H1 (cell line): ENCODE measurements around the gene ITGB5. TPM values are rescaled to one million over a fixed set of nuclear protein-coding genes. Genes with fewer than 3 reads are reported as not detected.

Experiments used
- CTCF ChIA-PET: fragments of 300-600 bp; sonication (Branson Sonifier 250); formaldehyde crosslinking; loops from one replicate; lab custom pipeline; 2021; ENCODE audit not compliant: partially characterized antibody; lab: Charles Lee
- POLR2A ChIA-PET: fragments of 300-600 bp; sonication (Branson Sonifier 250); formaldehyde crosslinking; loops from one replicate; lab custom pipeline; 2021; ENCODE audit warnings: inconsistent platforms; ENCODE audit not compliant: partially characterized antibody; lab: Charles Lee
- DNase-seq, 2 experiments: peaks; one replicate each; pipeline versions ENCODE4 v3.0.0 to v3.0.0-alpha.2; 2010 to 2022; ENCODE audit warnings: low spot score in 2 of 2, low read depth in 1 of 2, mixed read lengths in 1 of 2
- FAIRE-seq: peaks from 2 replicates; lab custom pipeline; 2011; peaks lifted over from hg19 to GRCh38; lab: Jason Lieb, UNC
- H2AFZ ChIP-seq: 2 replicates; pipeline ENCODE4 v1.8.1; 2012; ENCODE audit warnings: low read length, inconsistent platforms
- H2AK5ac ChIP-seq: 2 replicates; pipeline ENCODE4 v1.6.1; 2013; ENCODE audit warnings: low read depth, low read length
- H2BK120ac ChIP-seq: replicated peaks from 2 replicates; pipeline ENCODE3; 2013; ENCODE audit warnings: low read depth, low read length, inconsistent platforms
- H2BK12ac ChIP-seq: 2 replicates; pipeline ENCODE4 v1.6.1; 2013; ENCODE audit warnings: low read depth, low read length
- H2BK15ac ChIP-seq: 2 replicates; pipeline ENCODE4 v1.6.1; 2013; ENCODE audit warnings: low read length
- H2BK20ac ChIP-seq: 2 replicates; pipeline ENCODE4 v1.6.1; 2013; ENCODE audit warnings: low read length
- H2BK5ac ChIP-seq: 2 replicates; pipeline ENCODE4 v1.6.1; 2013; ENCODE audit warnings: low read depth, low read length
- H3K14ac ChIP-seq: 2 replicates; pipeline ENCODE4 v1.6.1; 2013; ENCODE audit warnings: inconsistent platforms; ENCODE audit not compliant: insufficient read length
- H3K18ac ChIP-seq: 2 replicates; pipeline ENCODE4 v1.6.1; 2013; ENCODE audit warnings: low read length; ENCODE audit errors: extremely low read depth
- H3K23ac ChIP-seq: 2 replicates; pipeline ENCODE4 v1.6.1; 2013; ENCODE audit warnings: inconsistent platforms; ENCODE audit not compliant: insufficient read length
- H3K23me2 ChIP-seq: 2 replicates; pipeline ENCODE4 v1.6.1; 2013; ENCODE audit warnings: low read depth, low read length
- H3K27ac ChIP-seq: 2 replicates; pipeline ENCODE4 v1.6.1; 2011; ENCODE audit warnings: low read depth, low read length, inconsistent platforms
- H3K27me3 ChIP-seq, 4 experiments: replicated peaks in 1 of 4; 1 replicate in 1 of 4; 2 replicates in 3 of 4; pipeline versions ENCODE4 v1.6.1 to v1.8.1; 2011 to 2013; ENCODE audit warnings: low read length in 3 of 4, mild to moderate bottlenecking in 3 of 4, inconsistent platforms in 2 of 4, mixed read lengths in 2 of 4, moderate library complexity in 1 of 4; ENCODE audit not compliant: control insufficient read depth in 3 of 4, insufficient read depth in 3 of 4; ENCODE audit errors: extremely low read depth in 1 of 4
- H3K36me3 ChIP-seq, 4 experiments: 2 replicates each; pipeline versions ENCODE4 v1.6.1 to v1.8.1; 2011 to 2013; ENCODE audit warnings: mild to moderate bottlenecking in 4 of 4, low read length in 3 of 4, moderate library complexity in 2 of 4, control low read depth in 1 of 4, inconsistent platforms in 1 of 4; ENCODE audit not compliant: insufficient read depth in 4 of 4, control insufficient read depth in 2 of 4
- H3K4ac ChIP-seq: replicated peaks from 2 replicates; pipeline ENCODE3; 2013; ENCODE audit warnings: low read length, low read depth, mixed read lengths, inconsistent platforms; ENCODE audit not compliant: insufficient read length
- H3K4me1 ChIP-seq, 4 experiments: replicated peaks in 1 of 4; 1 replicate in 1 of 4; 2 replicates in 3 of 4; pipeline versions ENCODE4 v1.6.1 to v1.8.1; 2011 to 2013; ENCODE audit warnings: low read length in 3 of 4, inconsistent platforms in 2 of 4, mixed read lengths in 1 of 4; ENCODE audit not compliant: insufficient read depth in 4 of 4, control insufficient read depth in 3 of 4
- H3K4me2 ChIP-seq, 2 experiments: 2 replicates each; pipeline versions ENCODE4 v1.6.1 to v1.8.1; 2011 to 2013; ENCODE audit warnings: low read depth in 2 of 2, low read length in 2 of 2, control low read depth in 1 of 2, inconsistent platforms in 1 of 2, mild to moderate bottlenecking in 1 of 2; ENCODE audit not compliant: insufficient read depth in 1 of 2
- H3K4me3 ChIP-seq, 4 experiments: fragments of 200-600, 300-600 bp in 1 of 4; sonication (generic), shearing (Covaris generic), sonication (Bioruptor Twin) in 1 of 4; 2 replicates each; pipeline versions ENCODE4 v1.5.1 to v1.8.1; 2011 to 2016; ENCODE audit warnings: low read length in 4 of 4, low read depth in 3 of 4, control low read depth in 2 of 4, inconsistent platforms in 2 of 4, mild to moderate bottlenecking in 2 of 4, mixed read lengths in 1 of 4, moderate library complexity in 1 of 4; ENCODE audit not compliant: insufficient read depth in 2 of 4; ENCODE audit errors: extremely low read depth in 1 of 4
- H3K56ac ChIP-seq: replicated peaks from 2 replicates; pipeline ENCODE3; 2013; ENCODE audit warnings: low read depth, mild to moderate bottlenecking, mixed read lengths, low read length, inconsistent platforms; ENCODE audit not compliant: insufficient read length
- H3K79me1 ChIP-seq: 2 replicates; pipeline ENCODE4 v1.6.1; 2013; ENCODE audit warnings: low read depth, low read length, control low read depth
- H3K79me2 ChIP-seq, 2 experiments: 2 replicates each; pipeline versions ENCODE4 v1.6.1 to v1.8.1; 2012 to 2013; ENCODE audit warnings: low read length in 2 of 2, mild to moderate bottlenecking in 2 of 2, inconsistent platforms in 1 of 2; ENCODE audit not compliant: insufficient read depth in 2 of 2, control insufficient read depth in 1 of 2
- H3K9ac ChIP-seq, 4 experiments: replicated peaks in 1 of 4; 1 replicate in 1 of 4; 2 replicates in 3 of 4; pipeline versions ENCODE4 v1.6.1 to v1.8.1; 2011 to 2013; ENCODE audit warnings: low read depth in 3 of 4, low read length in 3 of 4, control low read depth in 2 of 4, mild to moderate bottlenecking in 2 of 4, moderate library complexity in 2 of 4, inconsistent platforms in 1 of 4; ENCODE audit errors: extremely low read depth in 1 of 4
- H3K9me3 ChIP-seq, 2 experiments: 2 replicates each; pipeline versions ENCODE4 v1.6.1 to v1.8.1; 2012 to 2013; ENCODE audit warnings: mild to moderate bottlenecking in 2 of 2, moderate library complexity in 2 of 2, control low read depth in 1 of 2, inconsistent platforms in 1 of 2, low read depth in 1 of 2, low read length in 1 of 2, mixed read lengths in 1 of 2; ENCODE audit not compliant: insufficient read depth in 2 of 2
- H4K20me1 ChIP-seq, 2 experiments: replicated peaks in 1 of 2; 2 replicates each; pipeline versions ENCODE3 to v1.8.1; 2011 to 2013; ENCODE audit warnings: inconsistent platforms in 2 of 2, low read length in 2 of 2, mild to moderate bottlenecking in 1 of 2; ENCODE audit not compliant: insufficient read depth in 2 of 2, control insufficient read depth in 1 of 2
- H4K5ac ChIP-seq: 2 replicates; pipeline ENCODE4 v1.6.1; 2013; ENCODE audit warnings: low read length, low read depth, mixed read lengths, inconsistent platforms; ENCODE audit not compliant: insufficient read length
- H4K8ac ChIP-seq: 2 replicates; pipeline ENCODE4 v1.8.0; 2013; ENCODE audit warnings: mild to moderate bottlenecking, moderate library complexity, low read length, inconsistent platforms; ENCODE audit not compliant: insufficient read depth; ENCODE audit errors: extremely low read depth
- H4K91ac ChIP-seq: replicated peaks from 2 replicates; pipeline ENCODE3; 2013; ENCODE audit warnings: low read length, mixed read lengths, inconsistent platforms; ENCODE audit not compliant: insufficient read length
- BCL11A ChIP-seq, 2 experiments: IDR thresholded peaks; one replicate each; pipeline ENCODE4 v1.6.1; 2011; ENCODE audit warnings: low read depth in 2 of 2, low read length in 2 of 2, mild to moderate bottlenecking in 2 of 2
- CHD2 ChIP-seq: IDR thresholded peaks from 2 replicates; pipeline ENCODE4 v1.6.1; 2012; ENCODE audit warnings: low read length, improper control_type of control experiment
- NRF1 ChIP-seq: IDR thresholded peaks from 2 replicates; pipeline ENCODE4 v1.6.1; 2011; ENCODE audit warnings: mild to moderate bottlenecking, low read depth, low read length, improper control_type of control experiment
- WGBS, 2 experiments: shearing (Covaris generic) in 1 of 2; methylation state at CpG; one replicate each; pipeline versions ENCODE4 v1.1.6 to v1.1.7; 2013 to 2015; ENCODE audit warnings: low lambda C conversion rate in 2 of 2, mixed read lengths in 2 of 2, inconsistent platforms in 1 of 2, low coverage in 1 of 2, missing lambda C conversion rate in 1 of 2; ENCODE audit not compliant: insufficient replicate concordance in 2 of 2, insufficient coverage in 1 of 2, insufficient read length in 1 of 2; ENCODE audit errors: extremely low coverage in 1 of 2, missing lambda C conversion rate in 1 of 2; 5-methylcytosine and 5-hydroxymethylcytosine counted together
- polyA plus RNA-seq, 7 experiments: library from polyadenylated mRNA; depleted of rRNA in 3 of 7; stranded (reverse) in 5 of 7; unstranded in 2 of 7; fragments of >200 nt in 5 of 7; fragments of 200-250 nt in 2 of 7; gene quantifications; 1 replicate in 5 of 7; 2 replicates in 1 of 7; 4 replicates in 1 of 7; pipeline versions ENCODE4 v1.2.1 to v1.2.3, GENCODE V29; 2011 to 2013; ENCODE audit warnings: missing spikeins in 2 of 7, mixed read lengths in 2 of 7
- total RNA-seq: library from RNA; stranded (reverse); fragmentation: NEBNext Ultra II Directional; extraction: Animal tissue kit (Norgen Biotek cat#: 25700); gene quantifications from 2 replicates; pipeline ENCODE4 v1.2.1, GENCODE V29; 2021

ITGB5 gene
- total and polyA plus RNA-seq, 2 of the 8 experiments (the other 6 are each of a cell fraction or from before 2014, with no cell fraction given) = 101 to 268 TPM

GRCh38 chr3:124793054-124793739 lies 94.0 kb downstream of the ITGB5 start:
- H2BK15ac ChIP-seq = no peak overlapping the region
- FAIRE-seq (no peak), DNase-seq (no peak)
- no peak overlapping the region for H4K8ac ChIP-seq
- no peak overlapping the region for H2AFZ ChIP-seq
- H2BK5ac ChIP-seq = no peak overlapping the region
- peaks cover 5% of the 10 kb centered on the region for H3K79me1 ChIP-seq
- H3K27ac ChIP-seq = no peak overlapping the region
- no peak overlapping the region for H3K9ac ChIP-seq
- no peaks in the 10 kb centered on the region for H3K79me2 ChIP-seq
- no peaks in the 10 kb centered on the region for H3K4me1 ChIP-seq
- POLR2A ChIA-PET = no interaction called here
- no peaks in the 10 kb centered on the region for H3K9me3 ChIP-seq
- no peak overlapping the region for H3K4me2 ChIP-seq
- H3K56ac ChIP-seq = no peak overlapping the region
- H3K36me3 ChIP-seq = peaks cover 10 to 26% (median 12%) of the 10 kb centered on the region in 4 experiments; a peak in 7 of 8 replicates
- H2BK20ac ChIP-seq = no peak overlapping the region
- H3K4me3 ChIP-seq = no peak overlapping the region
- H3K23me2 ChIP-seq = no peaks in the 10 kb centered on the region
- no peak overlapping the region for H4K91ac ChIP-seq
- no peak for TF ChIP-seq CHD2
- TF ChIP-seq BCL11A (IDR thresholded peaks at IDR 0.05; ENCODE audit: low read depth in 2 of 2, low read length in 2 of 2) = no peak
- TF ChIP-seq NRF1 = no peak
- no peak overlapping the region for H3K14ac ChIP-seq
- CTCF ChIA-PET = interaction anchor here (0.5 to 1.2 kb wide), 3 partner anchors 8 to 1340 kb away, joined by 3 read pairs; no protein-coding TSS in a partner anchor
- H4K5ac ChIP-seq = no peak overlapping the region
- H3K27me3 ChIP-seq = no peaks in the 10 kb centered on the region
- no peak overlapping the region for H3K18ac ChIP-seq
- no peak overlapping the region for H2BK12ac ChIP-seq
- H2AK5ac ChIP-seq = no peak overlapping the region
- 88% methylated on average over 6 of the region's 6 CpGs; no CpG with 5 or more reads in 1 of the 2 experiments for WGBS, 2 experiments
- no peak overlapping the region for H2BK120ac ChIP-seq
- H4K20me1 ChIP-seq = peaks cover 0 to 2% of the 10 kb centered on the region in 2 experiments
- no peak overlapping the region for H3K23ac ChIP-seq
- H3K4ac ChIP-seq = no peak overlapping the region
